Activated CD4-positive, alpha-beta T cell treated with anti-CD3 and anti-CD28 coated beads for 24 hours (primary cell): Measurements from ENCODE around the gene GPA33.

Experiments used
- DNase-seq, 2 donors: peaks; one replicate each; pipeline ENCODE4 v3.0.0-alpha.2; 2020; ENCODE audit warnings: low read depth in 2 of 2

Gene GPA33

GRCh38 chr1:167117225-167117624 lies 27.0 kb upstream of the GPA33 start:
- no peak for DNase-seq

GRCh38 chr1:167116174-167116573 lies 26.0 kb upstream of the GPA33 start:
- DNase-seq: no peak

GRCh38 chr1:167115655-167116054 lies 25.5 kb upstream of the GPA33 start:
- no peak for DNase-seq

GRCh38 chr1:167114725-167115124 lies 24.5 kb upstream of the GPA33 start:
- DNase-seq: no peak

GRCh38 chr1:167111868-167112709 lies 21.9 kb upstream of the GPA33 start:
- no peak for DNase-seq

- DNase-seq: no peak
These were observed 20.4 kb upstream of the GPA33 start for GRCh38 chr1:167110586-167110985.

GRCh38 chr1:167109125-167109524 lies 18.9 kb upstream of the GPA33 start:
- no peak for DNase-seq

GRCh38 chr1:167107456-167107855 lies 17.3 kb upstream of the GPA33 start:
- no peak for DNase-seq

GRCh38 chr1:167106119-167106461 lies 15.9 kb upstream of the GPA33 start:
- DNase-seq: no peak

- DNase-seq: no peak
These were observed 15.3 kb upstream of the GPA33 start for GRCh38 chr1:167105271-167106118.

- DNase-seq: no peak
These were observed 14.1 kb upstream of the GPA33 start for GRCh38 chr1:167104256-167104633.

GRCh38 chr1:167102906-167103573 lies 12.9 kb upstream of the GPA33 start:
- DNase-seq: no peak

- DNase-seq: no peak
These were observed 11.6 kb upstream of the GPA33 start for GRCh38 chr1:167101754-167102153.

GRCh38 chr1:167100730-167101129 lies 10.6 kb upstream of the GPA33 start:
- no peak for DNase-seq

- DNase-seq: no peak
These were observed 9.7 kb upstream of the GPA33 start for GRCh38 chr1:167099851-167100250.

- no peak for DNase-seq
These were observed 5.2 kb upstream of the GPA33 start for GRCh38 chr1:167095368-167095767.

GRCh38 chr1:167094690-167095089 lies 4.5 kb upstream of the GPA33 start:
- no peak for DNase-seq

- no peak for DNase-seq
These were observed 3.8 kb upstream of the GPA33 start, which contains the start of gene STYXL2 for GRCh38 chr1:167093846-167094516. STYXL2 (plus strand) TSS chr1:167094075; CDS start chr1:167094850, 775 bp downstream.

GRCh38 chr1:167092653-167093052 lies 2.5 kb upstream of the GPA33 start:
- no peak for DNase-seq

- no peak for DNase-seq
These were observed 251 bp downstream of the GPA33 start for GRCh38 chr1:167089939-167090313.

- no peak for DNase-seq
These were observed 1.3 kb downstream of the GPA33 start for GRCh38 chr1:167088746-167089417.
